Karpas-422 (cell line): ENCODE measurements around the gene METTL1. TPM values are rescaled to one million over a fixed set of nuclear protein-coding genes. Genes with fewer than 3 reads are reported as not detected.

Experiments used
- DNase-seq: peaks from one replicate; pipeline ENCODE4 v3.0.0-alpha.2; 2015
- H2AFZ ChIP-seq: fragments of 200-600 bp; sonication (generic); 2 replicates; pipeline ENCODE4 v1.6.1; 2014; ENCODE audit warnings: antibody characterized with exemption, low read length, mixed read lengths
- H3K27ac ChIP-seq: fragments of 200-600 bp; sonication (generic); 2 replicates; pipeline ENCODE4 v1.5.1; 2014; ENCODE audit warnings: mild to moderate bottlenecking, low read length, moderate library complexity
- H3K27me3 ChIP-seq: fragments of 200-600 bp; sonication (generic); 2 replicates; pipeline ENCODE4 v1.6.1; 2014; ENCODE audit warnings: low read length, mixed read lengths
- H3K36me3 ChIP-seq: fragments of 200-600 bp; sonication (generic); 2 replicates; pipeline ENCODE4 v1.6.1; 2014; ENCODE audit warnings: low read length, mixed read lengths; ENCODE audit not compliant: insufficient read depth
- H3K4me1 ChIP-seq: fragments of 200-600 bp; sonication (generic); 2 replicates; pipeline ENCODE4 v1.6.1; 2014; ENCODE audit warnings: mild to moderate bottlenecking, low read length, mixed read lengths
- H3K4me2 ChIP-seq: fragments of 200-600 bp; sonication (generic); 2 replicates; pipeline ENCODE4 v1.6.1; 2014; ENCODE audit warnings: low read length, low read depth, mild to moderate bottlenecking; ENCODE audit not compliant: poor library complexity, severe bottlenecking
- H3K4me3 ChIP-seq: fragments of 200-600 bp; sonication (generic); 2 replicates; pipeline ENCODE4 v1.5.1; 2014; ENCODE audit warnings: mild to moderate bottlenecking, antibody characterized with exemption, low read length, mixed read lengths
- H3K79me2 ChIP-seq: fragments of 200-600 bp; sonication (generic); 2 replicates; pipeline ENCODE4 v1.6.1; 2014; ENCODE audit warnings: mild to moderate bottlenecking, low read length, mixed read lengths
- H3K9ac ChIP-seq: fragments of 200-600 bp; sonication (generic); 2 replicates; pipeline ENCODE4 v1.6.0; 2014; ENCODE audit warnings: low read length
- H3K9me2 ChIP-seq: fragments of 200-600 bp; sonication (generic), shearing (Covaris generic); replicated peaks from 2 replicates; pipeline ENCODE4 v1.6.0; 2014; ENCODE audit warnings: mild to moderate bottlenecking, low read length, moderate library complexity; ENCODE audit not compliant: insufficient read depth
- H3K9me3 ChIP-seq: fragments of 300-700, 200-600 bp; sonication (generic); 2 replicates; pipeline ENCODE4 v1.6.1; 2014; ENCODE audit warnings: low read length, mixed read lengths
- H4K20me1 ChIP-seq: fragments of 200-600 bp; sonication (generic); 2 replicates; pipeline ENCODE4 v1.6.1; 2014; ENCODE audit warnings: mild to moderate bottlenecking, antibody characterized with exemption, low read length, low read depth; ENCODE audit not compliant: insufficient read depth
- small RNA-seq: library from RNA; depleted of rRNA; stranded (forward); fragments of <200 nt; gene quantifications from one replicate; pipeline ENCODE3, GENCODE V24; 2014
- total RNA-seq: library from RNA; depleted of rRNA; stranded (reverse); fragments of >200 nt; shearing (Covaris generic); gene quantifications from 2 replicates; pipeline ENCODE4 v1.2.3, GENCODE V29; 2014; ENCODE audit warnings: low replicate concordance; rRNA removed

Gene METTL1
- total RNA-seq, 1 experiment from 2014 or later: 17.4 TPM

DNA sequence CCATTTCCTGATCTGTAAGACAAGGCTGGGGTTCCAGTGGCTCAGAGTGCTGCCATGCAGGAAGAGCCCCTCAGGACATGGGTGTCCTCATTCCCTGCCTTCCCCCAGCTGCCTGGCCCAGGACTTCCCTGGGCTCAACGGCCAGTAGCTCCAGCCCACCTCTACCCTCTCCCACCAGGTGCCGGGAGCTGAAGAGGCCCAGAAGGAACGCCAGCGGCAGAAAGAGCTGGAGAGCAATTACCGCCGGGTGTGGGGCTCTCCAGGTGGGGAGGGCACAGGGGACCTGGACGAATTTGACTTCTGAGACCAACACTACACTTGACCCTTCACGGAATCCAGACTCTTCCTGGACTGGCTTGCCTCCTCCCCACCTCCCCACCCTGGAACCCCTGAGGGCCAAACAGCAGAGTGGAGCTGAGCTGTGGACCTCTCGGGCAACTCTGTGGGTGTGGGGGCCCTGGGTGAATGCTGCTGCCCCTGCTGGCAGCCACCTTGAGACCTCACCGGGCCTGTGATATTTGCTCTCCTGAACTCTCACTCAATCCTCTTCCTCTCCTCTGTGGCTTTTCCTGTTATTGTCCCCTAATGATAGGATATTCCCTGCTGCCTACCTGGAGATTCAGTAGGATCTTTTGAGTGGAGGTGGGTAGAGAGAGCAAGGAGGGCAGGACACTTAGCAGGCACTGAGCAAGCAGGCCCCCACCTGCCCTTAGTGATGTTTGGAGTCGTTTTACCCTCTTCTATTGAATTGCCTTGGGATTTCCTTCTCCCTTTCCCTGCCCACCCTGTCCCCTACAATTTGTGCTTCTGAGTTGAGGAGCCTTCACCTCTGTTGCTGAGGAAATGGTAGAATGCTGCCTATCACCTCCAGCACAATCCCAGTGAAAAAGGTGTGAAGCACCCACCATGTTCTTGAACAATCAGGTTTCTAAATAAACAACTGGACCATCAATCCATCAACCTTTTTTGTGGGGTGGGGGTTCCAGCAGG lies 51.0 kb downstream of the METTL1 start:
- no peak overlapping the region for H3K4me2 ChIP-seq

DNA sequence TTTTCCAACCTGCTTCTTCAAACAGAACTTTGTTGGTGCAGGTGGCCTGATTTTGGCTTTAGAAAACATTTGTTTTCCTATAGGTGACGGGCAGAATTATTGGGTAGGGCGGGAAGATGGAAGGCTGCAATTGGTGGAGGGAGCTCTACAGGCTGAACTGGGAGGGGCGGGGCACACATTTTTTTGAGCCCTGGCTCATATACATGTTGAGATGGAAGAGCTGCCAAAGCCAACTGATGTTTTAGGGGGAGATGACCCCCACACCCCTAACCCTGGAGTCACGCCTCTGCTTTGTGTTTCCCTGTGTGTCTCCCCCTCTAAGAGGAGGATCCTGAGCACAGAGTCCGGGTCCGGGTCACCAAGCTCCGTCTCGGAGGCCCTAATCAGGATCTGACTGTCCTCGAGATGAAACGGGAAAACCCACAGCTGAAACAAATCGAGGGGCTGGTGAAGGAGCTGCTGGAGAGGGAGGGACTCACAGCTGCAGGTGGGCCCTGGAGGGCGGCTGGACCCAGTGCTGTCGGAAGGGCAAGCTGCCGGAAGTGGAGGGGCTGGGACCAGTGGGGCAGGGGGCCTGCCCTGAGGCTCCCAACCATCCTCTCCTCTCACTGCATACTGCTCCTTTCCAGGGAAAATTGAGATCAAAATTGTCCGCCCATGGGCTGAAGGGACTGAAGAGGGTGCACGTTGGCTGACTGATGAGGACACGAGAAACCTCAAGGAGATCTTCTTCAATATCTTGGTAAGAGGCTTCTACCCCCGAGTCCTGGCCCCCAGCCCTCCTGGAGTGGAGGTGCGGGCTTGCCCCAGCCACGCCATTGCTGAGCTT lies 51.9 kb downstream of the METTL1 start:
- no peak overlapping the region for H3K9ac ChIP-seq
- H3K27ac ChIP-seq: no peak overlapping the region
- H3K27me3 ChIP-seq: no peaks in the 10 kb centered on the region
- H3K4me2 ChIP-seq: no peak overlapping the region
- H3K4me1 ChIP-seq: peaks cover 10% of the 10 kb centered on the region
- H3K9me3 ChIP-seq: no peaks in the 10 kb centered on the region
- H4K20me1 ChIP-seq: no peaks in the 10 kb centered on the region
- no peak for DNase-seq
- H3K36me3 ChIP-seq: peaks cover 28% of the 10 kb centered on the region
- H2AFZ ChIP-seq: no peak overlapping the region
- no peaks in the 10 kb centered on the region for H3K79me2 ChIP-seq
- no peak overlapping the region for H3K4me3 ChIP-seq
- H3K9me2 ChIP-seq: no peaks in the 10 kb centered on the region

More for the DNA sequence above, 51.0 kb downstream of the METTL1 start:
- Histone ChIP-seq H3K36me3 (peaks cover 24% of the 10 kb centered on the region), H3K27me3 (no peaks in the 10 kb centered on the region), H4K20me1 (no peaks in the 10 kb centered on the region), H2AFZ (no peak overlapping the region), H3K9me3 (no peaks in the 10 kb centered on the region), H3K9me2 (no peaks in the 10 kb centered on the region), H3K79me2 (no peaks in the 10 kb centered on the region), H3K27ac (no peak overlapping the region), H3K9ac (no peak overlapping the region), H3K4me3 (no peak overlapping the region), H3K4me1 (peaks cover 3% of the 10 kb centered on the region; the same call in 1 of the 2 replicates)
- no peak for DNase-seq

DNA sequence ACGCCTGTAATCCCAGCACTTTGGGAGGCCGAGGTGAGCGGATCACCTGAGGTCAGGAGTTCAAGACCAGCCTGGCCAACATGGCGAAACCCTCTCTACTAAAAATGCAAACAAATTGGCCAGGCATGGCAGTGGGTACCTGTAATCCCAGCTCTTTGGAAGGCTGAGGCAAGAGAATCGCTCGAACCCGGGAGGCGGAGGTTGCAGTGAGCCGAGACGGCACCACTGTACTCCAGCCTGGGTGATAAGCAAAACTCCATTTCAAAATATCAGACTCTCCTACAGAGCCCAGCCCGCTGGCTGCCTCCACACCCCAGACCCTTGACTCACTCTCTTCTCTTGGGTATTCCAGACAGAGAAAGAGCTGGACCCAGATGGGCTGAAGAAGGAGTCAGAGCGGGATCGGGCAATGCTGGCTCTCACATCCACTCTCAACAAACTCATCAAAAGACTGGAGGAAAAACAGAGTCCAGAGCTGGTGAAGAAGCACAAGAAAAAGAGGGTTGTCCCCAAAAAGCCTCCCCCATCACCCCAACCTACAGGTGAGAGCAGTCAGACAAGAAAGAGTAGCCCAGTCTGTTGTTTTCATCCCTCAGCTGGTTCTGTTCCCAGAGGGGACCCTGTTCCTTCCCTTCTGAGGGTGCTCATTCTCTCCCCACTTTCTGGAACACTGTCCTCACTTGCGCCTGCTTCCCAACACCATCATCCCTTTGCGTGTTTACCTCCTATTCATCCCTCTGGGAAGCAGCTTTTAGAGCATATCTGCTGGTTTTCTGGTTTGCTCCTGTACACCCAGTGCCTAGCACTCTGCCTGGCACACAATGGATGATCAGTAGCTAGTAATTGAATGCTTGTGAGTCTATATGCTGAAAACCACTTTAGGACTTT lies 53.0 kb downstream of the METTL1 start:
- Histone ChIP-seq H4K20me1 (no peaks in the 10 kb centered on the region), H3K79me2 (no peaks in the 10 kb centered on the region), H3K36me3 (peaks cover 28% of the 10 kb centered on the region), H3K9ac (no peak overlapping the region), H3K4me2 (no peak overlapping the region), H3K4me3 (no peak overlapping the region), H3K4me1 (peaks cover 10% of the 10 kb centered on the region), H2AFZ (no peak overlapping the region), H3K9me3 (no peaks in the 10 kb centered on the region), H3K27me3 (no peaks in the 10 kb centered on the region), H3K27ac (no peak overlapping the region), H3K9me2 (no peaks in the 10 kb centered on the region)
- no peak for DNase-seq

Small RNA genes lying within 50 kb of the gene (small RNA-seq; reads per million reads assigned to genes)
- gene RNU6-1083P: not detected

Other genes starting within 250 kb of the METTL1 start
- 23.5 and 32.4 TPM in 2 replicates for gene MBD6, start 249.3 kb downstream of the METTL1 start, total RNA-seq
- 77.9 and 123 TPM in 2 replicates for gene DCTN2, start 224.9 kb downstream of the METTL1 start, total RNA-seq
- gene KIF5A, start 222.1 kb downstream of the METTL1 start, total RNA-seq: 21.5 and 24.0 TPM in 2 replicates
- 9.3 and 23.9 TPM in 2 replicates for gene PIP4K2C, start 180.9 kb downstream of the METTL1 start, total RNA-seq
- gene DTX3, start 167.3 kb downstream of the METTL1 start, total RNA-seq: 16.8 and 22.9 TPM in 2 replicates
- 0.87 TPM in 1 of 2 replicates, not detected in the other for gene ARHGEF25, start 160.7 kb downstream of the METTL1 start, total RNA-seq
- 0.58 and 0.63 TPM in 2 replicates for gene B4GALNT1, start 138.9 kb downstream of the METTL1 start, total RNA-seq
- gene OS9, start 78.0 kb downstream of the METTL1 start, total RNA-seq: 72.6 and 120 TPM in 2 replicates
- gene AGAP2, start 33.4 kb downstream of the METTL1 start, total RNA-seq: 6.7 and 12.0 TPM in 2 replicates
- 33.3 and 42.7 TPM in 2 replicates for gene TSPAN31, start 27.1 kb downstream of the METTL1 start, total RNA-seq
- 154 and 164 TPM in 2 replicates for gene CDK4, start 19.8 kb downstream of the METTL1 start, total RNA-seq
- 30.3 and 45.9 TPM in 2 replicates for gene MARCHF9, start 17.0 kb downstream of the METTL1 start, total RNA-seq
- 0.86 and 3.5 TPM in 2 replicates for gene CYP27B1, start 5.0 kb downstream of the METTL1 start, total RNA-seq
- 4.1 and 5.5 TPM in 2 replicates for gene EEF1AKMT3, start 509 bp upstream of the METTL1 start, total RNA-seq
- 40.7 and 57.1 TPM in 2 replicates for gene TSFM, start 10.7 kb upstream of the METTL1 start, total RNA-seq
- gene AVIL, start 46.6 kb upstream of the METTL1 start, total RNA-seq: 1.7 TPM in 1 of 2 replicates, not detected in the other
- 10.9 and 14.2 TPM in 2 replicates for gene CTDSP2, start 74.6 kb upstream of the METTL1 start, total RNA-seq
- gene ATP23, start 169.5 kb upstream of the METTL1 start, total RNA-seq: 13.1 and 36.3 TPM in 2 replicates